Activated naive CD8-positive, alpha-beta T cell treated with anti-CD3 and anti-CD28 coated beads for 36 hours (primary cell): ENCODE data around the gene MTHFD1L. TPM values are rescaled to one million over a fixed set of nuclear protein-coding genes. Genes with fewer than 3 reads are reported as not detected.
A peak's percentile ranks its signal among the peaks of the same experiment; 100 is the strongest.

Experiments
- DNase-seq: peaks from one replicate; pipeline ENCODE4 v3.0.0; 2021
- H3K27ac Mint-ChIP-seq: one replicate; pipeline ENCODE4 v1.8.0; 2022; ENCODE audit warnings: mild to moderate bottlenecking, moderate library complexity, mixed read lengths
- H3K27me3 Mint-ChIP-seq: one replicate; pipeline ENCODE4 v1.8.0; 2022; ENCODE audit warnings: mild to moderate bottlenecking, mixed read lengths
- H3K36me3 Mint-ChIP-seq: one replicate; pipeline ENCODE4 v1.8.0; 2021; ENCODE audit warnings: mild to moderate bottlenecking, mixed read lengths
- H3K4me1 Mint-ChIP-seq: one replicate; pipeline ENCODE4 v1.8.0; 2021; ENCODE audit warnings: mixed read lengths
- H3K4me3 Mint-ChIP-seq: one replicate; pipeline ENCODE4 v1.8.0; 2022; ENCODE audit warnings: mild to moderate bottlenecking, moderate library complexity, mixed read lengths
- H3K9me3 Mint-ChIP-seq: one replicate; pipeline ENCODE4 v1.8.0; 2022; ENCODE audit warnings: mixed read lengths
- total RNA-seq, 2 experiments: library from RNA; stranded (reverse); gene quantifications; one replicate each; pipeline ENCODE4 v1.2.3, GENCODE V29; 2021

Gene MTHFD1L
- total RNA-seq, 2 experiments from 2014 or later: 138 to 155 TPM

DNA sequence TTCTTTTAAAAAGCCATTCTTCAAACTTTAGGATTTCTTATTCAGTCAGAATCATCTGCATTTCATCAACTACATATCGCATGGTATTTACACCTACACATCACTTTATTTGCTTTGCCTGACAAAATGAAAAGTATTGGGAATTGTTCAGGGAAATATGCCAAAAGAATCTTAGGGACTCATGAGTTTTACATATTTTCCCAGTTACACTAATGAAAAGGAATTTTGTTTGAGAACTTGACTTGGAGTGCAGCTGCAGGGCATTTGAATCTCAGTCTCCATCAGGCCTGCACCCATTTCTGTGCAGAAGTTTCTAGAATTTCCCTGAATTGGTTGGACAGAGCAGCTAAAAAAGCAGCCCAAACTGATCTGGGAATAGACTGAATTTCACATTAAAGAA, 65.3 kb downstream of the MTHFD1L start:
- Mint-ChIP-seq H3K9me3 (no peaks in the 10 kb centered on the region), H3K36me3 (peaks cover 59% of the 10 kb centered on the region), H3K4me1 (no peaks in the 10 kb centered on the region), H3K4me3 (no peak overlapping the region), H3K27me3 (no peaks in the 10 kb centered on the region), H3K27ac (no peak overlapping the region)
- DNase-seq: no peak

DNA sequence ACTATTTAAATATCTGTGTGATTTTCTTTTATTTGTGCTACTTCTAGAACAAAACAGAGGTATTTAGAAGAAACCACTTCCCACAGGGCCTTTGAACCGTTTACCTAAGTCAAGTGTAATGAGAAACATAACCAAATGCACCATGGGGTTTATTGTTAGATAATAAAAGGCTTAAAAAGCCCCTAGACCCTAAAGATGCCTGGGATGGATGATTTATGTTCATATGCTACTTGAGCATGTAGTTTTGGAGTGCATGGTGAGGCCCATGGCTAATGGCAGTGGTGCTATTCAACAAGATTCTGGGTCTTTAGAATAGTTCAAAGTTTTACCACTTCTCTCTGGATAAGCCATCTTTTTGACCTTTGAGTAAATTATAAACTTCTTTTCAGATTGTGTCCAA, 65.9 kb downstream of the MTHFD1L start:
- H3K4me3 Mint-ChIP-seq: no peak overlapping the region
- H3K36me3 Mint-ChIP-seq: peaks cover 58% of the 10 kb centered on the region
- H3K27me3 Mint-ChIP-seq: no peaks in the 10 kb centered on the region
- no peaks in the 10 kb centered on the region for H3K9me3 Mint-ChIP-seq
- no peaks in the 10 kb centered on the region for H3K4me1 Mint-ChIP-seq
- H3K27ac Mint-ChIP-seq: no peak overlapping the region
- no peak for DNase-seq

DNA sequence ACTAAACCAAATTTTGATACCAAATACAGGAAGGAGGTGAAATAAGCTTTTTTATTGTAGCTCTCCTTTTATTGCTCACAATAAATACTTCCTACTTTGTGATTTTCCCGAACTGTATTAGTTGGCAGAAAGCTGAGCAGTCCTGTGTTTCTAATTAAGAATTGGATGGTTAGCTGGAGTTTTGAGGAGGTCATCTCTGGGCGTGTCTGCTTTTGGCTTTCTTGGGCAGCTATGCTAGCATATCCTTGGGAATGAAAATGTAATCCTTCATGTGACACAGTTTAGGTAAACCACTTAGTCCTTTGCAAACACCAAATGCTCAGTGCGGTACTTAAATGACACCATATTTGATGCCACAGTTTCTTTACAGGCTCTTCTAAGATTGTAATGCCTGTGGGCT, 67.5 kb downstream of the MTHFD1L start:
- no peak overlapping the region for H3K4me3 Mint-ChIP-seq
- no peak overlapping the region for H3K27ac Mint-ChIP-seq
- H3K36me3 Mint-ChIP-seq: peaks cover 63% of the 10 kb centered on the region
- H3K27me3 Mint-ChIP-seq: no peaks in the 10 kb centered on the region
- no peaks in the 10 kb centered on the region for H3K9me3 Mint-ChIP-seq
- no peaks in the 10 kb centered on the region for H3K4me1 Mint-ChIP-seq
- DNase-seq: no peak

DNA sequence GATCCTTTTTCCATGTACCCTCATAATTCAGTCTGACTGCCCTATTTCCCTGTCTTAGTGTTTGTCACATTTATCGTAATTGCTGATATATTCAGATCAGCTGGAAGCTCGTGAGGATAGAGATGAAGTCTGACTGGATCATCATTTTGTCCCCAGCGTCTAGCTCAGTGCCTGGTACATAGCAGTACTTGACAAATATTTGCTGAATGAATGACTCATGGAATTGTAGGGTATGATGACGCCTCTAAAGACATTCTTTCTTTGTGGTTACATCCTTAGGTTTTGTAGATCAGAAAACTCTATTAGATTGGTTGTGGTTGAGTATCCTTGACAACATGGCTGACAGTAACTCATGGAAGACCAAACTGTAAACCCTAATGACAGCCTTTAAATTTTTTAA, 68.9 kb downstream of the MTHFD1L start:
- Mint-ChIP-seq H3K36me3 (peaks cover 66% of the 10 kb centered on the region), H3K4me3 (no peak overlapping the region), H3K27me3 (no peaks in the 10 kb centered on the region)

DNA sequence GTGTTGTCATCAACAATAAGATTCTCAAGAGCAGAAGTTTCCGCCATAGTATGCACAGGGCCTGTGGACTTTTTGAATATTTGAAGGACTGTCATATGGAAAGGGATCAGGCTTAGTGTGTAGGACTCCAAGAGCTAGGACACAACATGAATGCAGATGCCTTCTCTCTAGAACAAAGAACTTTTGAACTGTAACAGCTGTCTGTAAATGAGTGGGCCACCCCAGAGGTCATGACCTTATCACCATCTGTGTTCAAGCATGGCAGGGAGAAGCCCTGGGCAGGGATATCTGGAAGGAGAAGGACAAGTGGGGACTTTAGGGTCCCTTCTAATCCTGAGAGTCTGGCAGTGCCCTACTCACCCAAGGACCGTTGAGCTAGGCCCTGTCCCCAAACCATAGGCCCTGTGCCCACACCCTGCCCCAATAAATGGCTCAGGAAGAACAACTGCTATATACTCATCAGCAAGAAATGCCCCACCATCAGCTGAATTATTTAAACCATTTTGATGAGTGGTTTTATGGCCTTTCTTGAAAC, 70.6 kb downstream of the MTHFD1L start:
- no peaks in the 10 kb centered on the region for H3K4me1 Mint-ChIP-seq
- no peaks in the 10 kb centered on the region for H3K9me3 Mint-ChIP-seq
- no peak overlapping the region for H3K4me3 Mint-ChIP-seq
- no peak for DNase-seq
- no peaks in the 10 kb centered on the region for H3K27me3 Mint-ChIP-seq
- H3K36me3 Mint-ChIP-seq: peaks cover 71% of the 10 kb centered on the region
- no peak overlapping the region for H3K27ac Mint-ChIP-seq

More for the DNA sequence above, 68.9 kb downstream of the MTHFD1L start:
- no peaks in the 10 kb centered on the region for H3K9me3 Mint-ChIP-seq
- no peak overlapping the region for H3K27ac Mint-ChIP-seq
- DNase-seq: no peak
- H3K4me1 Mint-ChIP-seq: no peaks in the 10 kb centered on the region

GRCh38 chr6:150937132-150937906, 71.8 kb downstream of the MTHFD1L start:
- DNase-seq: no peak
- Mint-ChIP-seq H3K4me1 (no peaks in the 10 kb centered on the region), H3K4me3 (no peak overlapping the region), H3K9me3 (no peaks in the 10 kb centered on the region), H3K36me3 (peaks cover 70% of the 10 kb centered on the region), H3K27ac (no peak overlapping the region), H3K27me3 (no peaks in the 10 kb centered on the region)

DNA sequence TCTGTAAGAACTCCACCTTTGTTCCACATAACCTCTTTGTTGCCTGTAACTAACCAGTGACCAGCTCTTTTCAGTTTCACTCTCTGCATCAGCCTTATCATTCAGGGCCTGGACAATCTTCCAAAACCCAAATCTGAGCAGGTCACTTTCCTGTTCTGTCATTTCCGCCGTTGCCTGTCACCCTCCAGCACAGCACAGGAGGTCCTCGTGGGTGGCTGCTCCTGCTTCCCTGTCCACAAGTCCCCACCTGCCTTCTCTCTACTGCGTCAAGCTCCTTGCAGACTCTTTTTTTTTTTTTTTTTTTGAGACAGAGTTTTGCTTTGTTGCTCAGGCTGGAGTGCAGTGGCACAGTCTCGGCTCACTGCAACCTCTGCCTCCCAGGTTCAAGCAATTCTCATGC, 73.9 kb downstream of the MTHFD1L start:
- H3K9me3 Mint-ChIP-seq: no peaks in the 10 kb centered on the region
- H3K4me1 Mint-ChIP-seq: no peaks in the 10 kb centered on the region
- no peak overlapping the region for H3K27ac Mint-ChIP-seq
- no peaks in the 10 kb centered on the region for H3K27me3 Mint-ChIP-seq
- DNase-seq: no peak
- no peak overlapping the region for H3K4me3 Mint-ChIP-seq
- peaks cover 56% of the 10 kb centered on the region for H3K36me3 Mint-ChIP-seq

DNA sequence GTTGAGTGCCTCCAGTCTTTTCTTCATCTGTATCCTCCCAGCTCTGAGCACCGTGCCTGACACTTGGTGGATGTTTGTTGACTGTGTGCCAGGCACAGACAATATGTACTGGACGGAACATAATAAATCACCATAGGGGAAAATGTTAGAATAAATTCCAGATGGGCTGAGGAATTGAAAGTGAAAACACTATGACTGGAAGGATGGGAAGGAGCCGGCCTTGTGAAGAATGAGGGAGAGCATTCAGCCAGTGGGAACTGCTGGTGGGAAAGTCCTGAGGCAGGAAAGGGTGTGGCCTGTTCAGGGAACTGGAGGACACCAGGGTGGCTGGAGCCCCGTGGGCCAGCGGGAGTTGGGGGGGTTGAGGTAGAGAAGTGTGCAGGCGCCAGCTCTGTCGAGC, 75.4 kb downstream of the MTHFD1L start:
- Mint-ChIP-seq H3K9me3 (no peaks in the 10 kb centered on the region), H3K27ac (no peak overlapping the region), H3K4me3 (no peak overlapping the region), H3K27me3 (no peaks in the 10 kb centered on the region), H3K36me3 (peaks cover 51% of the 10 kb centered on the region), H3K4me1 (no peaks in the 10 kb centered on the region)
- DNase-seq: no peak

GRCh38 chr6:150949526-150949925, 84.0 kb downstream of the MTHFD1L start:
- no peak for DNase-seq
- no peak overlapping the region for H3K4me3 Mint-ChIP-seq
- H3K36me3 Mint-ChIP-seq: peaks cover 58% of the 10 kb centered on the region
- H3K9me3 Mint-ChIP-seq: no peaks in the 10 kb centered on the region
- H3K27ac Mint-ChIP-seq: no peak overlapping the region
- no peaks in the 10 kb centered on the region for H3K27me3 Mint-ChIP-seq
- H3K4me1 Mint-ChIP-seq: no peaks in the 10 kb centered on the region

DNA sequence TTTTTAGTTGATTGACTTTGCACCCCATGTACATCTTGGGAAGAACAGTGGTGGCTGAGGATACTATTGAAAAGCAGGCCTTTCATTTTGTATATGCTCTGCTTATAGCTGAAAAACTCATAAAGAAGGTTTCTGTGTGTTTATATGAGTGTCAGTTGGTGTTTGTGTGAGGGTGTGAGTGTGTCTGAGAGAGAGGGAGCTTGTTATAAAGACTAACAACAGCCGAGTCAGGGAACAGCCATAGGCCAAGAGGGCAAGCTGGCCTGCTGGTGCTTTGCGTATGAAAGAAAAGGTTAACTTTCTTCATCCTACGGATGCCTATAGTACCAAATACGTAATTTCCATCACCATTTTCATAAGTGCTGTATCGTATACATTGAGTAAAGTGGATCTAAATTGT, 88.3 kb downstream of the MTHFD1L start:
- no peaks in the 10 kb centered on the region for H3K4me1 Mint-ChIP-seq
- no peaks in the 10 kb centered on the region for H3K27me3 Mint-ChIP-seq
- H3K27ac Mint-ChIP-seq: no peak overlapping the region
- H3K4me3 Mint-ChIP-seq: no peak overlapping the region
- H3K36me3 Mint-ChIP-seq: peaks cover 69% of the 10 kb centered on the region
- H3K9me3 Mint-ChIP-seq: no peaks in the 10 kb centered on the region
- no peak for DNase-seq

GRCh38 chr6:150959166-150959565, 93.7 kb downstream of the MTHFD1L start:
- Mint-ChIP-seq H3K36me3 (peaks cover 59% of the 10 kb centered on the region), H3K4me3 (no peak overlapping the region), H3K27ac (no peak overlapping the region), H3K9me3 (no peaks in the 10 kb centered on the region), H3K27me3 (no peaks in the 10 kb centered on the region), H3K4me1 (no peaks in the 10 kb centered on the region)
- no peak for DNase-seq

DNA sequence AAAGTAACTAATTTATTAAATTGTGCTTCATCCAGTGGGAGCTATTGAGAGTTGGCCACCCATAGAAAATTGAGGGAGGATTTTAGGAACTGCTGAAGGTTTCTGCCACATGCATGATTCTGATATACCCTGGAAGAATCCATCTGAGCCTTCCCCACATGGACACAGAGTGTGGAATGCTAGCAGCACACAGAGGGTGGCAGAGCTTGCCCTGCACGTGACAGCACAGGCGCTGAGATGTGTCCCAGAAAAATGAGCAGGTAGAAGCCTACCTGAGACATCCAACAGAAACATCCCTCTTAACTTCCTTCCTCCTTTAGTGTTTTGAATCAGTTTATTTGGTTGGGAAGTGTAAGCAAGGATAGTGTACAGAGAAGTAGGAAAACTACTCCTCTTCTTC, 96.9 kb downstream of the MTHFD1L start:
- H3K27ac Mint-ChIP-seq: no peak overlapping the region
- DNase-seq: no peak
- H3K27me3 Mint-ChIP-seq: no peaks in the 10 kb centered on the region
- H3K4me1 Mint-ChIP-seq: no peaks in the 10 kb centered on the region
- H3K4me3 Mint-ChIP-seq: no peak overlapping the region
- peaks cover 48% of the 10 kb centered on the region for H3K36me3 Mint-ChIP-seq
- no peaks in the 10 kb centered on the region for H3K9me3 Mint-ChIP-seq

GRCh38 chr6:150964765-150965164, 99.3 kb downstream of the MTHFD1L start:
- Mint-ChIP-seq H3K9me3 (no peaks in the 10 kb centered on the region), H3K27me3 (no peaks in the 10 kb centered on the region), H3K27ac (no peak overlapping the region), H3K4me1 (no peaks in the 10 kb centered on the region), H3K4me3 (no peak overlapping the region), H3K36me3 (peaks cover 49% of the 10 kb centered on the region)
- DNase-seq: no peak

GRCh38 chr6:150966786-150967185, 101.3 kb downstream of the MTHFD1L start:
- Mint-ChIP-seq H3K27ac (no peak overlapping the region), H3K4me3 (no peak overlapping the region), H3K9me3 (no peaks in the 10 kb centered on the region), H3K27me3 (no peaks in the 10 kb centered on the region), H3K36me3 (peaks cover 44% of the 10 kb centered on the region), H3K4me1 (no peaks in the 10 kb centered on the region)
- DNase-seq: no peak

DNA sequence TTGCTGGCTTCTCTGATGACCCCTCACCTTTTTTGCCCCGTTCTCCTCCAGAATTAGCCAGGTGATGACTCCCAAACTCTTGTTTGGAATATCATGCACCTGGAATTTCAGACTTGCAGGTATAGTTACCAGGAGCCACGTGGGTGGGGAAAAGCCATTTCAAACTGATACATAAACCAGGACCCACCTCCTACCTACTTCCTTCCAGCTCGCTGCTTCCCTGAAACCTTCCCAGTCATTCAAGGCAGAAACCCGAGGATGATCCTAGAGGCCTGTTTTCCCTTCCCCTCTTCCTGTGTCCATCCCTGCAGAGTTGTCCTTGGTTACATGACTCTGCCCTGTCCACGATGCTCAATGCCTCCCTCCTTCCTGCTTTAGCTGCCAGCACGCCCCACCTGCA, 101.9 kb downstream of the MTHFD1L start:
- H3K27ac Mint-ChIP-seq: peak overlapping the region; percentile 9
- no peak for DNase-seq
- H3K9me3 Mint-ChIP-seq: no peaks in the 10 kb centered on the region
- H3K27me3 Mint-ChIP-seq: no peaks in the 10 kb centered on the region
- H3K36me3 Mint-ChIP-seq: peaks cover 50% of the 10 kb centered on the region
- no peaks in the 10 kb centered on the region for H3K4me1 Mint-ChIP-seq
- no peak overlapping the region for H3K4me3 Mint-ChIP-seq

DNA sequence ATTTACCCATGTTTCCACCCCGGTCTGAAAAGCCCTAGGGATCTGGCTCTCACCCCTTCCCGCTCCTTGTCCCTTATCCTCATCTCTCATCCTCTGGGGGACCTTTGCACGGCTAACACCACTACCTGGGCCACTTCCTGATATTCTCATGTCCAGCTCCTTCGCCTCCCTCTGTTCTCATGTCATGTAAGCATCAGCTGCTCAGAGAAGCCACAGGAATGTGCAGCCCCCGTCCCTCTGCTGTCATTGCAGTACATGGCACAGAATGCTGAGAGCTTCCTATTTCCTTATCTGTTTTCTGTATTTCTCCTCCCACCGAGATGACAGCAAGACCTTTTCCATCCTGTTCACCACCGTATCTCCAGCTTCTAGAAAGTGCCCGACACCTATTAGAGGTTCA, 102.4 kb downstream of the MTHFD1L start:
- H3K4me3 Mint-ChIP-seq: no peak overlapping the region
- H3K9me3 Mint-ChIP-seq: no peaks in the 10 kb centered on the region
- DNase-seq: no peak
- no peaks in the 10 kb centered on the region for H3K27me3 Mint-ChIP-seq
- H3K4me1 Mint-ChIP-seq: no peaks in the 10 kb centered on the region
- H3K27ac Mint-ChIP-seq: no peak overlapping the region
- H3K36me3 Mint-ChIP-seq: peaks cover 55% of the 10 kb centered on the region
